EL (cell line): Measurements from ENCODE around the gene NUDT3.
"Not testable (repeated sequence)": the region's sequence is repeated elsewhere in the genome, so short reads cannot be mapped to it uniquely, and the experiment has no call there.

Experiments used
- DNase-seq: peaks from one replicate; pipeline ENCODE4 v3.0.0-alpha.2; 2016

NUDT3 gene

DNA sequence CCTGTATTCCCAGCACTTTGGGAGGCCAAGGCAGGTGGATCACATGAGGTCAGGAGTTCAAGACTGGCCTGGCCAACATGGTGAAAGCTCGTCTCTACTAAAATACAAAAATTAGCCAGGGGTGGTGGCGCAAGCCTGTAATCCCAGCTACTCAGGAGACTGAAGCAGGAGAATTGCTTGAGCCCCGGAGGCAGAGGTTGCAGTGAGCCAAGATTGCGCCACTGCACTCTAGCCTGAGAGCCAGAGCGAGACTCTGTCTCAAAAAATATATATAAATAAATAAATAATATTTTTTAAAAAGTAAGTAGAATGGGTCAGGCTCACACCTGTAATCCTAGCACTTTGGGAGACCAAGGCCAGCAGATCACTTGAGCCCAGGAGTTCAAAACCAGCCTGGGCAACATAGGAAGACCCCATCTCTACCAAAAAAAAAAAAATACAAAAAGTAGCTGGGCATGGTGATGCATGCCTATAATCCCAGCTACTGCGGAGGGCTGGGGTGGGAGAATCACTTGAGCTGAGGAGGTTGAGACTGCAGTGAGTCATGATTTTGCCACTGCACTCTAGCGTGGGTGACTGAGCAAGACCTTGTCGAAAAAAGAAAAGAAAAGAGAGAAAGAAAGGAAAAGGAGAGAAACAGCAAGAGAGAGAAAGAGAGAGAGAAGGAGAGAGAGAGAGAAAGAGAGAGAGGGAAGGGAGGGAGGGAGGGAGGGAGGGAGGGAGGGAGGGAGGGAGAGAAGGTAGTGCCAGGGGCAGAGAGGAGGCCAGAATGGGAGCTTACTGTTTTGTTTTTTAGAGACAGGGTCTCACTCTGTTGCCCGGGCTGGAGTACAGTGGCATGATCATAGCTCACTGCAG, 26.5 kb downstream of the NUDT3 start:
- DNase-seq: peak; percentile 82

DNA sequence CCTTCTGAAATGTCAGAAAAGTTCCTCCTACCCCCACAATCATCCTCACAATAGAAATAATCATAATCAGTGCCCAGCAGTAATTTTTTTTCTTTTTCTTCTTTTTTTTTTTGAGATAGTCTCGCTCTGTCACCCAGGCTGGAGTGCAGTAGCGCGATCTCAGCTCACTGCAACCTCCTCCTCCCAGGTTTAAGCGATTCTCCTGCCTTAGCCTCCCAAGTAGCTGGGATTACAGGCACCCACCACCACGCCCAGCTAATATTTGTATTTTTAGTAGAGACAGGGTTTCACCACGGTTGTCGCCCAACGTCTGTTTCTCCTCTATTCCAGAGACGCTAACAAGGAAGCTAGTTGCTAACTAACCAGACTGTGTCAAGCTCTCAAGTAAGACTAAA, 28.8 kb downstream of the NUDT3 start:
- DNase-seq: not testable (repeated sequence)

GRCh38 chr6:34362909-34363680, 29.4 kb downstream of the NUDT3 start:
- DNase-seq: no peak

GRCh38 chr6:34362176-34362575, 30.3 kb downstream of the NUDT3 start:
- DNase-seq: no peak

DNA sequence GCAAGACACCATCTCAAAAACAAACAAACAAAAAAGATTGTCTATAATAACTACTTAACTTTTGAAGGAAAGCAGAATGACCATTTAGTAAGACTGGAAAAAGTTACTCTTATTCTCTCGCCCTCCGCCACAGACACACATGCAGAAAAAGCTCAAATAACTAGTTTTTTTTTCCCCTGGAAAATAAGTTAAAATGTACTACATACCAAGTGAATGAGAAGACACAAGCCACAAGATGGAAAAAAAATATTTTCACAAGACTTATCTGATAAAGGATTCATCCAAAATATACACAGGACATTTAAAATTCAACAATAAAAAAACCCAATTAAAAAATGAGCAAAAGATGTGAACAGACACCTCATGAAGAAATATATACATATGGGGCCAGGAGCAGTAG, 31.9 kb downstream of the NUDT3 start:
- DNase-seq: peak; percentile 55

- peak; percentile 24 for DNase-seq
Measured at GRCh38 chr6:34359418-34360158, 32.9 kb downstream of the NUDT3 start.

DNA sequence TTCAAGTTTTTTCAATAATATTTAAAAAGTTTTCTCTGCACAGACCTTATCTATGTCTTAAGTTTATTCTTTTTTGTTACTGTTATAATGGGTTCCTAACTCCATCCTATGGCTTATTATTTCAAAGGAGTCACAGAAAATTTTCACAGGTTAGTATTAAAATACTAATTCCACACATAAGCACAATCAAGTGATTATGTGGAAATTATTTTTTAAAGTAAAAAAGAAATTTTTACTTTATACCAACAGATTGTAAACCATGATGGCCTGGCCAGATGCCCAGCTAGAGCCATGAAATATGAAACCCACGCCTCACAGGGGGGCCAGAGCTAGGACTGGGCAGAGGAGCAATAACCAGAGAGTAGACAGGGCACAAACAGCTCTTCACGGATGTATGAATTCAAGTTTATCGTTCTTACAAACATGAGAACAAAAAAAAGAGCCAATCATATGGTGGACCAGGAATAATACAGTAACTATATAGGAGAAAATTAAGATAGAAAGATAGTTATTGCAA, 34.0 kb downstream of the NUDT3 start:
- DNase-seq: peak; percentile 64

DNA sequence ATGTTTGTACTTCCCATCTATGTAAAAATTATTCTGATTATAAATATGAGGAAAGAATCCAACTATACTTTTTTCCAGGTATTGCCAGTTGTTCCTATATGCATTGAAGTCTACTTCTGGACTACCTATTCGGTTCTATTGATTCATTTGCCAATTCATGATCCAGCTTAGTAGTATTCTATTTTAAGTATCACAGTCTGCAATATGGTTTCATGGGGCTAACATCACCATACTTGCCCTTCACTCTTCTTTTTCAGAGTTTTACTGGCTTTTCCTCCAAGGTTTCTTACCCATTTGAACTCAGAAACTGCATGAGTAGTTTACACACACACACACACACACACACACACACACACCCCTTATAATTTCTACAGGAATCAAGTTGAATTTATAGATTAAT, 34.5 kb downstream of the NUDT3 start:
- no peak for DNase-seq

GRCh38 chr6:34355889-34356288, 36.6 kb downstream of the NUDT3 start:
- no peak for DNase-seq

DNA sequence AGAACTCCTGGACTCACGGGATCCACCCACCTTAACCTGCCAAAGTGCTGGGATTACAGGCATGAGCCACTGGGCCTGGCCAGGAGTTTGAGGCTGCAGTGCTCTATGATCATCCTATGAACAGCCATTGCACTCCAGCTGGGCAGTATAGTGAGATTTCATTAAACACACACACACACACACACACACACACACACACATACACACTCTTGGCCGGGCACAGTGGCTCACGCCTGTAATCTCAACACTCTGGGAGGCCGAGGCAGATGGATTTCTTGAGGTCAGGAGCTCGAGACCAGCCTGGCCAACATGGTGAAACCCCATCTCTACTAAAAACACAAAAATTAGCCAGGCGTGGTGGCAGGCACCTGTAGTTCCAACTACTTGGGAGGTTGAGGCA, 38.2 kb downstream of the NUDT3 start:
- DNase-seq: not testable (repeated sequence)

DNA sequence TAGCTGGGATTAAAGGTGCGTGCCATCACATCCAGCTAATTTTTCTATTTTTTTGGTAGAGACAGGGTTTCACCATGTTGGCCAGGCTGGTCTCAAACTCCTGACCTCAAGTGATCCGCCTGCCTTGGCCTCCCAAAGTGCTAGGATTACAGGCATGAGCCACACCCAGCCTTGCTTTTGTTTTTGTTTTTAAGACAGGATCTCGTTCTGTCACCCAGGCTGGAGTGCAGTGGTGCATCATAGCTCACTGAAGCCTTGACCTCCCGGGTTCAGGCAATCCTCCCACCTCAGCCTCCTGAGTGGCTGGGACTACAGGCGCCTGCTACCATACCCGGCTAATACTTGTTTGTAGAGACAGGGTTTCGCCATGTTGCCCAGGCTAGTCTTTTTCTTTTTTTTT, 38.9 kb downstream of the NUDT3 start:
- DNase-seq: not testable (repeated sequence)

DNA sequence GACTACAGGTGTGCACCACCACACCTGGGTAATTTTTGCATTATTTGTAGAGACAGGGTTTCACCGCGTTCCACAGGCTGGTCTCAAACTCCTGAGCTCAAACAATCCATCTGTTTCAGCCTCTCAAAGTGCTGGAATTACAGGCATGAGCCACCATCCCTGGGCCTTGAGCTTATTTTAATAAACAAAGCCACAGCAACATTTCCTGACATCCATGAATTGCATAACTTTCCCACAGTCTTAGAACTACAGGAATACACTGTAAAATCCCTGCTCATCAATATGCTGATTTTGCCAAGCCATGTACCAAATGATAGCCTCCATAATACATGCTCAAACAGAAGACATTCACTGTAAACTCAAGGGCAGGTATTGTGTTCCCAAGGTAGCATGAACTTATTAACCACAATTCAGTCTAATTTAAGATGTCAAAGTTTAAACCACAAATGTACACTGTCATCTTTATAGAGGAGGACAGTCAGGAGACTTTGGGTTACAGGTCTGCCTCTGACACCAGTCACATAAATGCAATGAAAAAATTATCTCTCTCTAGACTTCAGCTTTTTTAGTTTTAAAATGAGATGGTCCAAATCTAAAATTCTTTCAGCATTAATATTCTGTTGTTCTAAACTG, 40.0 kb downstream of the NUDT3 start:
- peak; percentile 42 for DNase-seq

DNA sequence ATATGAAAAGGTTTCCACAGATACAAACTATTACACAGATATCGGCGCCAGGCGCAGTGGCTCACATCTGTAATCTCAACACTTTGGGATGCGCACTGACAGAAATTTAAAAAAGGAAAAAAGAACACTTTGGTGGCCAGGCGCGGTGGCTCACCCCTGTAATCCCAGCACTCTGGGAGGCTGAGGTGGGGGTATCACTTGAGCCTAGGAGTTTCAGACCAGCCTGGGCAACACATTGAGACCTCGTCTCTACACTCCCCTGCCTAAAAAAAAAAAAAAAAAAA, 41.6 kb downstream of the NUDT3 start:
- DNase-seq: no peak

DNA sequence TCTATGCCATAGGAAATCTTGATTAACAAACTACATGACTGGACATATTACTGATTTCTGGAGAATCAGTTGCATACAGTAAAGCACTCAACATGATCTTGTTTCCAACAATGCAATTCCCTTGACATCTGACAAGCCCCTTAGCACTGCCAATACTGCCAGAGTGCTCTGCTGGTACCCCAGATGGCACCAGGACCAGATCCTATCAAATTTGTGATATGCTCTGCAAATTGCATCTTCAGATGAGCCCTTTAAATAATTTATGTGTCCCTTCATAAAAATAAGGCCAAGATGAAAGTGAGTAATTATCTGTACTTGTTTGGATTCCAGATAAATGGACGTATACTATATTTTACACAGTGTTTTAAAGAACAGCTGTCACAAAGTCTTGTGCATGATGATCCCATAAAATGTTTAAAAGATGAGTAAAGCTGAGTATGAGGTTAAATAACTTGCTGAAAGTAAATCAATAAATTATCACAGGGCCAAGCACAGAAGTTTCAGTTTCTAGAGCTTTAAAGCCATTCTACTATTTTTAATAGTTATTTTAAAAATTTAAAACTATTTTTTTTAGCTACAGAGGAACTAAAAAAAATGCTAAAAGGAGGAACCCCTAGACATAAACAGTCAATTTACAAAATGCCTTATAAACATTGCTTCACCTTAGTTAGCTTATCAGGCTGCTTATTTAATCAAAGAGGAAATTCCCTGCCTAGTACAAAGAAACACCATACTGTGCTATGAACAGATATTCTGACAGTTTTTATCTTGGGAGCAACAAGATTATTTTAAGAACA, 42.1 kb downstream of the NUDT3 start:
- peak; percentile 23 for DNase-seq

GRCh38 chr6:34349211-34349610, 43.3 kb downstream of the NUDT3 start:
- no peak for DNase-seq

GRCh38 chr6:34347303-34347702, 45.2 kb downstream of the NUDT3 start:
- no peak for DNase-seq

DNA sequence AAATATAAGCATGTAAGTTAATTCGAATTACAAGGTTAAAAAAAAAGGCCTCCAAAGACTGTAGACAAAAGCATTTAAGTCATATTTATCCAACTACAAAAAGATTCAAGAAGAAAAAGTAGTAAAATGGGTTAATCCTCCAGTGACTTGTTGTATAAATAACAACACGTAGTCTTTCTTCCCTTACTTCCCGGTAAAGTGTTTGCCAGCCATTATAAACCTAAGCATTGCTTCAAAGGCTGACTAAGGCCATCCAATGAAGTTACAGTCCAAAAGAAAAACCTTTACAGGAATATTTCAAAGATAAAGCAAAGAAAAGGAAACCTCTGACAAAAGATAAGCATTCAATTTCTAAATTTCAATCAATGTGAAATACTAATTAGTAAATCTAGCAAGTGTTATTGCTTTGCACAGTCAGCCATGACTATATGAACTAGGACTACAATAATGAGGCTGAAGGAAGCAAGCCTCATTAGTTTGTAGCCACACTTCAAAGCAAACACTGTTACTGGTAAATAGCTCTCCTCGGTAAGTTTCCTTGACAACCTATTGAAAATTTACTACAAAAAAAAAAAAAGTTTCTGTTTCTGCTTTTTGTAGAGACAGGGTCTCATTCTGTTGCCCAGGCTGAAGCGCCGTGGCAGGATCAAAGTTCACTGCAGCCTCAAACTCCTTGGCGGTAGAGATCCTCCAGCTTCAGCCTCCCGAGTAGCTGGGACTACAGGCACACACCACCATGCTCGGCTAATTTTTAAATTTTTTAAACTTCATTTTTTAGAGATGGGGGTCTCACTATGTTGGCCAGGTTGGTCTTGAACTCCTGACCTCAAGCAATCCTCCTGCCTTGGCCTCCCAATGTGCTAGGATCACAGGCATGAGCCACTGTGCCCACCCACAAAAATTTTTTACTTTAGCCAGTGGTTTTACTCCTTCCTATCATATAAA, 46.0 kb downstream of the NUDT3 start:
- no peak for DNase-seq

- no peak for DNase-seq
Measured at GRCh38 chr6:34343806-34344205, 48.7 kb downstream of the NUDT3 start.

DNA sequence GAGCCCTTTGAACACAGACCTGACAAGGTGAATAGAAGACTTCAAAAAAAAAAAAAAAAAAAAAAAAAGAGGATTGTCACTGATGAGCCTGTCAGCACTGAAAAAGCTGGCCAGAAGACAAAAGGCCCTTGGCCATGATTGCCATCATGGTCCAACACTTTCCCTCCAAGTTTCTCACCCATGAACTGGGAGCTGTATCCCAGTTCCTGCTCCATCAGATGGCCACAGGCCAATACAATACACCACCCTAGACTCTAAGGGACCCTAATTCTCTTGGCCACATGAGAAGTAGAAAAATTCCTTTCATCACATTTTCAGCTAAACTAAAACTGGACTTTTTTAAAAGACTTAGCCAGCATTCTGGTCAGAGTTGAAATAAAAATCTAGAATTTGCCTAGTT, 50.2 kb downstream of the NUDT3 start:
- DNase-seq: no peak

DNA sequence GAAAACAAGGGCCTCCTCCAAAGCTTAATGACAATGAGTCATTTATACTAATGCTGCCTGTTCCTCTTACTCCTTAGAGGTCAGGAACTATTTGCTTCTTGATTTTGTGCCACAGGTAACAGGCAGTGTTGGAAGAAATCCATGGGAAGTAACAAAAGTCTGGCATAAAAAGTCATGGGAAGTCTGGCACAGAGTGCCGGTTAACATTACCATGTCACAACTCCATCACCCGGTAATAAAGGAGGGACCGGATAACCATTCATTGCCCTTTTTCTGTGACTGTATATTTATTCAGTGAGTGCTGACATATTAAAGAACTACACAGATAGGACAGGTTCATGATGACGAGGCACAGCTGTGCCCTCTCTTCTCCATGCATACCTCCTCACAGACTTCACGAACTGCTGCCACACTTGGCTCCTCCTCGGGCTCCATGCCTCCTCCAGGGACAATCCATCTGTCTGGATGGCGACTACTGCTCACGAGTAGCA, 50.9 kb downstream of the NUDT3 start:
- DNase-seq: no peak
